GM10847 (cell line): ENCODE results near the gene TTC23.

ENCODE experiments used
- POLR2A ChIP-seq: IDR thresholded peaks from 2 replicates; pipeline ENCODE4 v1.6.1; 2011; ENCODE audit not compliant: insufficient read length; ENCODE audit errors: extremely low read depth

TTC23 gene

DNA sequence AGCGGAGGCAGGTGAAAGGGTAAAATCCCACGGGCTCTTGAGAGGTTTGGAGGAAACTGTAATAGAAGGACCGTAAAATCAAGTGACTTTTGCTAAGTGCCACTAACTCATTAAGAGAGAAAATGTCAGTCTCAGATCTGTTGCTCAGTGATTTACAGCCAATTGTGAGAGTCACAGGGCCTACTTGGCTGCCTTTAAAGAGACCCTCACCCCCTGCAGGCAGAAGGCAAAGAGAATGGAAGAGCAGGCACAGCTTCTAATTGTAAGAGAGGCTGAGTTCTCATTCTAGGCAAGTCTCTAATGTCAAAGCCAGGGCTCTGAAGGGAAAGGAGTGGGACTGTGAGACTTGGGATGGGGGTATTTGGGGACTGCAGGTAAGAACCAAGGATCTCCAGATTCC lies 153.8 kb downstream of the TTC23 start:
- TF ChIP-seq POLR2A, result no peak

GRCh38 chr15:99092554-99093172 lies 156.7 kb downstream of the TTC23 start:
- TF ChIP-seq POLR2A, result no peak

DNA sequence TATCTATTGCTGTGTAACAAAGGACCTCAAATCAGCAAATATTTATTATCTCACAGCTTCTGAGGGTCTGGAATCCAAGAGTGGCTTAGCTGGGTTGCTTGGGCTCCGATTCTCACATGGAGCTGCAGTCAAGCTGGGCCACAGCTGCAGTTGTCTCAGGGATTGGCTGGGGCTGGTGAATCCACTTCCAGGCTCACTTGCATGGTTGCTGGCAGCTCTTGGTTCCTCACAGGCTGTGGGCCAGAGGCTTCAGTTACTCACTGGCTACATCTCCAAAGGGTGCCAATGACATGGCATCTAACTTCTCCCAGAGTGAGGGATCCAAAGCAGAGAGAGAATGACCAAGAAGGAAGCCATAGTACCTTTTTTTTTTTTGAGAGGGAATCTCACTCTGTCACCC lies 158.4 kb downstream of the TTC23 start:
- TF ChIP-seq POLR2A, result no peak

GRCh38 chr15:99090011-99090699 lies 159.2 kb downstream of the TTC23 start:
- no peak for TF ChIP-seq POLR2A

GRCh38 chr15:99087405-99087943 lies 161.9 kb downstream of the TTC23 start:
- TF ChIP-seq POLR2A, result no peak

DNA sequence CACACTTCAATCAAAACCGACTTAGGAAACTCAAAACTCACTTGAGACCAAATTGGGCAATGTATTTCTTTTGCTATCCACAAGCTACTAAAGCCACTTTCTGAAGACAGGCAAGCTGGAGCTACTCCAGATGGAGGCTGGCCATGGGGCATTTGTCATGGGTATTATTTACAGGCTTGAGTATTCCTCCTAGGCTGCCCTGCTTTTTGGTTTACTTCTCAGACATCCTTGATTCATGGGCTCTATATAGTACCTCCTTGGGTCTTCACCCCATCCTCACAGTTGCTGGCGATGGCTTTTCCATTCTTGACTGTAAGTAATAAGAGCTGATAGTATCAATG lies 163.1 kb downstream of the TTC23 start:
- no peak for TF ChIP-seq POLR2A
